ENCODE measurements around the gene GUCY2F. TPM values are rescaled to one million over a fixed set of nuclear protein-coding genes. Genes with fewer than 3 reads are reported as not detected.

GUCY2F gene
- total and polyA plus RNA-seq, 2 donors (not counting 3 experiments of a cell fraction or from before 2014, with no cell fraction given): 0.01 TPM; not detected in 1

DNA sequence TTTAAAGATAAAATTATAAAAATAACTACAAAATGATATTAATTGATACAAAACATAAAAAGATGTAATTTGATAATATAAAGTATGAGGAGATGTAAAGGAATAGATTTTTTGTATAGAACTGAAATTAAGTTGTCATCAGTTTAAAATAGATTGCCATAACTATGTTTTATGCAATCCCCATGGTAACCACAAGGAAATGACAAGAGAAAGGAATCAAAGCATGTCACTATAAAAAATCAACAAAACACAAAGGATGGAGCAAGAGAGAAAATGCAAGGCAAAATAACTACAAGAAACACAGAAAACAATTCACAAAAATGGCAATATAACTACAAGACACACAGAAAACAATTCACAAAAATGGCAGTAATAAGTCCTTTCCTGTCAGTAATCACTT is 27.0 kb upstream of the GUCY2F start:
- no peaks in the 10 kb centered on the region for H3K9me3 ChIP-seq (replicated peaks; ENCODE audit: control insufficient read depth, insufficient read depth, low read length)
- dilution Hi-C loops (cut with MboI; ENCODE audit: extremely low pct_ligation_motif_present, low sequenced_read_pairs): no loop called here
- no peaks in the 10 kb centered on the region for H3K4me1 ChIP-seq (ENCODE audit: control insufficient read depth, extremely low read depth, insufficient read depth, low read length)
- no peak overlapping the region for H3K9ac ChIP-seq (replicated peaks; ENCODE audit: extremely low read depth, insufficient read depth, low read length)
- CTCF ChIA-PET: no interaction called here
- no peak overlapping the region for H3K4me2 ChIP-seq (ENCODE audit: insufficient read depth, low read length)
- H3K36me3 ChIP-seq (ENCODE audit: control insufficient read depth in 2 of 2, extremely low read depth in 1 of 2, insufficient read depth in 2 of 2, low read length in 2 of 2): no peaks in the 10 kb centered on the region
- BruUV-seq (replicated peaks): no TSS peak
- no peak overlapping the region for H2AFZ ChIP-seq (ENCODE audit: low read depth, low read length)
- H3K79me2 ChIP-seq (ENCODE audit: control insufficient read depth, insufficient read depth, low read length): no peaks in the 10 kb centered on the region
- no peak for TF ChIP-seq POLR2AphosphoS5 (IDR thresholded peaks at IDR 0.05; ENCODE audit: insufficient read depth, low read depth, low read length)
- no peaks in the 10 kb centered on the region for H3K9me1 ChIP-seq (replicated peaks; ENCODE audit: control insufficient read depth, extremely low read depth, insufficient read depth, low read length)
- H3K4me3 ChIP-seq (replicated peaks in 1 of 3; ENCODE audit: insufficient read depth in 1 of 3, low read depth in 1 of 3, low read length in 3 of 3): no peak overlapping the region
- H4K20me1 ChIP-seq (replicated peaks; ENCODE audit: control insufficient read depth, extremely low read depth, insufficient read depth, low read length): no peaks in the 10 kb centered on the region
- peaks cover 0 to 2% of the 10 kb centered on the region in 2 experiments for H3K27me3 ChIP-seq (ENCODE audit: control insufficient read depth in 2 of 2, insufficient read depth in 2 of 2, low read length in 2 of 2)
- no peak overlapping the region for H3K27ac ChIP-seq (ENCODE audit: insufficient read depth, low read depth, low read length)
- DNase-seq (ENCODE audit: low read depth, low spot score) (no peak), FAIRE-seq (no peak)
- POLR2A ChIA-PET: no interaction called here
- intact Hi-C loops (cut with micrococcal nuclease): no loop called here

GRCh38 chrX:109501176-109501575 is 19.3 kb upstream of the GUCY2F start:
- no TSS peak for BruUV-seq (replicated peaks)
- Histone ChIP-seq H3K9ac (replicated peaks; ENCODE audit: extremely low read depth, insufficient read depth, low read length) (no peak overlapping the region), H3K79me2 (ENCODE audit: control insufficient read depth, insufficient read depth, low read length) (no peaks in the 10 kb centered on the region), H3K27ac (ENCODE audit: insufficient read depth, low read depth, low read length) (no peak overlapping the region), H3K4me1 (ENCODE audit: control insufficient read depth, extremely low read depth, insufficient read depth, low read length) (no peaks in the 10 kb centered on the region), H2AFZ (ENCODE audit: low read depth, low read length) (no peak overlapping the region), H3K9me1 (replicated peaks; ENCODE audit: control insufficient read depth, extremely low read depth, insufficient read depth, low read length) (no peaks in the 10 kb centered on the region), H3K4me2 (ENCODE audit: insufficient read depth, low read length) (no peak overlapping the region), H3K9me3 (replicated peaks; ENCODE audit: control insufficient read depth, insufficient read depth, low read length) (no peaks in the 10 kb centered on the region), H3K4me3 (replicated peaks in 1 of 3; ENCODE audit: insufficient read depth in 1 of 3, low read depth in 1 of 3, low read length in 3 of 3) (no peak overlapping the region), H3K36me3 (ENCODE audit: control insufficient read depth in 2 of 2, extremely low read depth in 1 of 2, insufficient read depth in 2 of 2, low read length in 2 of 2) (no peaks in the 10 kb centered on the region), H3K27me3 (ENCODE audit: control insufficient read depth in 2 of 2, insufficient read depth in 2 of 2, low read length in 2 of 2) (peaks cover 0 to 3% of the 10 kb centered on the region in 2 experiments), H4K20me1 (replicated peaks; ENCODE audit: control insufficient read depth, extremely low read depth, insufficient read depth, low read length) (no peaks in the 10 kb centered on the region)
- intact Hi-C loops (cut with micrococcal nuclease) (no loop called here), dilution Hi-C loops (cut with MboI; ENCODE audit: extremely low pct_ligation_motif_present, low sequenced_read_pairs) (no loop called here)
- TF ChIP-seq FOS (IDR thresholded peaks at IDR 0.05; ENCODE audit: borderline replicate concordance, insufficient read depth, low read length): no peak
- TF ChIP-seq POLR2A (IDR thresholded peaks at IDR 0.05; ENCODE audit: low read depth, low read length): no peak
- TF ChIP-seq MYC (IDR thresholded peaks at IDR 0.05; ENCODE audit: low read depth, low read length): no peak
- no peak for TF ChIP-seq POLR2AphosphoS5 (IDR thresholded peaks at IDR 0.05; ENCODE audit: insufficient read depth, low read depth, low read length)
- no peak for TF ChIP-seq EZH2 (IDR thresholded peaks at IDR 0.05; ENCODE audit: borderline replicate concordance, low read depth, low read length, severe bottlenecking)
- TF ChIP-seq MAX (IDR thresholded peaks at IDR 0.05; ENCODE audit: insufficient read depth, insufficient read length): no peak
- TF ChIP-seq JUN (IDR thresholded peaks at IDR 0.05; ENCODE audit: borderline replicate concordance, insufficient read depth, insufficient read length, low read depth): no peak
- no peak for TF ChIP-seq GATA2 (IDR thresholded peaks at IDR 0.05; ENCODE audit: insufficient read depth, insufficient read length, low read depth, low read length)
- TF ChIP-seq, protein P1, sequence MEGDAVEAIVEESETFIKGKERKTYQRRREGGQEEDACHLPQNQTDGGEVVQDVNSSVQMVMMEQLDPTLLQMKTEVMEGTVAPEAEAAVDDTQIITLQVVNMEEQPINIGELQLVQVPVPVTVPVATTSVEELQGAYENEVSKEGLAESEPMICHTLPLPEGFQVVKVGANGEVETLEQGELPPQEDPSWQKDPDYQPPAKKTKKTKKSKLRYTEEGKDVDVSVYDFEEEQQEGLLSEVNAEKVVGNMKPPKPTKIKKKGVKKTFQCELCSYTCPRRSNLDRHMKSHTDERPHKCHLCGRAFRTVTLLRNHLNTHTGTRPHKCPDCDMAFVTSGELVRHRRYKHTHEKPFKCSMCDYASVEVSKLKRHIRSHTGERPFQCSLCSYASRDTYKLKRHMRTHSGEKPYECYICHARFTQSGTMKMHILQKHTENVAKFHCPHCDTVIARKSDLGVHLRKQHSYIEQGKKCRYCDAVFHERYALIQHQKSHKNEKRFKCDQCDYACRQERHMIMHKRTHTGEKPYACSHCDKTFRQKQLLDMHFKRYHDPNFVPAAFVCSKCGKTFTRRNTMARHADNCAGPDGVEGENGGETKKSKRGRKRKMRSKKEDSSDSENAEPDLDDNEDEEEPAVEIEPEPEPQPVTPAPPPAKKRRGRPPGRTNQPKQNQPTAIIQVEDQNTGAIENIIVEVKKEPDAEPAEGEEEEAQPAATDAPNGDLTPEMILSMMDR (IDR thresholded peaks at IDR 0.05; ENCODE audit: extremely low read depth in 1 of 2, insufficient read depth in 1 of 2, low read depth in 1 of 2, low read length in 2 of 2): no peak
- FAIRE-seq: no peak
- ChIA-PET CTCF (no interaction called here), POLR2A (no interaction called here)
- no peak for DNase-seq (ENCODE audit: low read depth, low spot score)

Data from endothelial cell of umbilical vein (primary cell).